Fibroblast of mammary gland (primary cell): ENCODE results near the gene PLA2G6.
A peak's percentile ranks its signal among the peaks of the same experiment; 100 is the strongest.

ENCODE experiments used
- DNase-seq: peaks from one replicate; pipeline ENCODE4 v3.0.0-alpha.2; 2010; ENCODE audit warnings: low read depth
- H3K4me3 ChIP-seq: 2 replicates; pipeline ENCODE4 v1.5.1; 2011; ENCODE audit warnings: low read depth, mild to moderate bottlenecking, low read length, moderate library complexity; ENCODE audit not compliant: control insufficient read depth
- CTCF ChIP-seq: conservative IDR thresholded peaks from 2 replicates; pipeline ENCODE4 v1.5.1; 2011; ENCODE audit warnings: low read depth, low read length, inconsistent platforms; ENCODE audit not compliant: control insufficient read depth, insufficient read depth

PLA2G6 gene

GRCh38 chr22:38108561-38109319, 72.9 kb downstream of the PLA2G6 start:
- no peak overlapping the region for H3K4me3 ChIP-seq
- TF ChIP-seq CTCF: no peak
- no peak for DNase-seq

GRCh38 chr22:38107692-38108515, 73.7 kb downstream of the PLA2G6 start:
- DNase-seq: no peak
- no peak for TF ChIP-seq CTCF
- H3K4me3 ChIP-seq: no peak overlapping the region

- no peak for TF ChIP-seq CTCF
- H3K4me3 ChIP-seq: no peak overlapping the region
- no peak for DNase-seq
Observed at GRCh38 chr22:38106814-38107578, 74.6 kb downstream of the PLA2G6 start.

GRCh38 chr22:38104084-38104483, 77.5 kb downstream of the PLA2G6 start:
- TF ChIP-seq CTCF: peak; percentile 47
- DNase-seq: peak; percentile 33
- no peak overlapping the region for H3K4me3 ChIP-seq

GRCh38 chr22:38103641-38104040, 78.0 kb downstream of the PLA2G6 start:
- DNase-seq: no peak
- no peak for TF ChIP-seq CTCF
- no peak overlapping the region for H3K4me3 ChIP-seq

- no peak for TF ChIP-seq CTCF
- DNase-seq: peak; percentile 66
- H3K4me3 ChIP-seq: no peak overlapping the region
Observed at GRCh38 chr22:38098410-38099249, 83.0 kb downstream of the PLA2G6 start.
